ENCODE measurements around the gene SEMA4A.
"Not testable (repeated sequence)": the region's sequence is repeated elsewhere in the genome, so short reads cannot be mapped to it uniquely, and the experiment has no call there.

The SEMA4A gene

DNA sequence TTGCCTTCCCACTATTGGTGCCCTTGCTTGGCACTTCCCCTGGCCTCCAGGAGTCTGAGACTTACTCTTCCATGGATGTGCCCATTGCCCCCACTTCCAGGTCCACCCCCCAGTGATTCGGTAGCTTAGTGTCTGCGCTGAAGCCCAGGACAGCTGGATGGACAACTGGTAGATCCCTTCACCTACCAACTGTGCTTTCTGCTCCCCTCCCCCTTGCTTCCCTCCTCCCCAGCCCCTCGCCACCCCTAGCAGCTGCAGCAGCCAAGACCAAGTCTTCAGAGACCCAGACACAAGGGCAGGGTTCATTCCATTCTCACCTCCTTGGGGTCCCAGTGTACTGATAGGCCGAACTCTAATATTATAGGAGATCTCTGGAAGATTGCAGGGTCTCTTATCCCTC lies 31.9 kb upstream of the SEMA4A start:
- DNase-seq (ENCODE audit: low read depth) = no peak
- H3K4me3 ChIP-seq (ENCODE audit: low read depth, low read length) = no peak overlapping the region
- TF ChIP-seq, protein P1, sequence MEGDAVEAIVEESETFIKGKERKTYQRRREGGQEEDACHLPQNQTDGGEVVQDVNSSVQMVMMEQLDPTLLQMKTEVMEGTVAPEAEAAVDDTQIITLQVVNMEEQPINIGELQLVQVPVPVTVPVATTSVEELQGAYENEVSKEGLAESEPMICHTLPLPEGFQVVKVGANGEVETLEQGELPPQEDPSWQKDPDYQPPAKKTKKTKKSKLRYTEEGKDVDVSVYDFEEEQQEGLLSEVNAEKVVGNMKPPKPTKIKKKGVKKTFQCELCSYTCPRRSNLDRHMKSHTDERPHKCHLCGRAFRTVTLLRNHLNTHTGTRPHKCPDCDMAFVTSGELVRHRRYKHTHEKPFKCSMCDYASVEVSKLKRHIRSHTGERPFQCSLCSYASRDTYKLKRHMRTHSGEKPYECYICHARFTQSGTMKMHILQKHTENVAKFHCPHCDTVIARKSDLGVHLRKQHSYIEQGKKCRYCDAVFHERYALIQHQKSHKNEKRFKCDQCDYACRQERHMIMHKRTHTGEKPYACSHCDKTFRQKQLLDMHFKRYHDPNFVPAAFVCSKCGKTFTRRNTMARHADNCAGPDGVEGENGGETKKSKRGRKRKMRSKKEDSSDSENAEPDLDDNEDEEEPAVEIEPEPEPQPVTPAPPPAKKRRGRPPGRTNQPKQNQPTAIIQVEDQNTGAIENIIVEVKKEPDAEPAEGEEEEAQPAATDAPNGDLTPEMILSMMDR (IDR thresholded peaks at IDR 0.05; ENCODE audit: control insufficient read depth, extremely low read depth, insufficient read depth) = no peak

DNA sequence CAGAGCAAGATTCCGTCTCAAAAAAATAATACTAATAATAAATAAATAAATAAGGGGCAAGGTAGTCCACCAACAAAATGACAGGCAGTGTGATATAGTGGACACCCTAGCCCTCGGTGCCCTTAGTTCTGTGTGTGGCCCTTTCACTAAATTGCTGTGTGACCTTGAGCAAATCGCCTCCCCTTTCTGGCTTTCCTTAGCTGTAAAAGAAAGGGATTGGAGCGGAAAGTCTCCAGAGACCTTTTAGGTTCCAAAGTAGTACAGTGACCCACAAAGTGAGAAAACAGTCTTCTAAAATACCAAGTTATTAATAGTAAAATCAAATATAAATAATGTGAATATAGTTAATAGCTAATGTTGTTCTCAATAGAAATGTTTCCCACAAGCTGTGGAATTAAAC lies 31.3 kb upstream of the SEMA4A start:
- H3K4me3 ChIP-seq (ENCODE audit: low read depth, low read length) = no peak overlapping the region
- TF ChIP-seq, protein P1 (IDR thresholded peaks at IDR 0.05; ENCODE audit: control insufficient read depth, extremely low read depth, insufficient read depth) = no peak
- no peak for DNase-seq (ENCODE audit: low read depth)

GRCh38 chr1:156122519-156123355 lies 30.6 kb upstream of the SEMA4A start:
- TF ChIP-seq, protein P1 (IDR thresholded peaks at IDR 0.05; ENCODE audit: control insufficient read depth, extremely low read depth, insufficient read depth) = no peak
- peak; percentile 55 for DNase-seq (ENCODE audit: low read depth)
- no peak overlapping the region for H3K4me3 ChIP-seq (ENCODE audit: low read depth, low read length)

- no peak overlapping the region for H3K4me3 ChIP-seq (ENCODE audit: low read depth, low read length)
- TF ChIP-seq, protein P1 (IDR thresholded peaks at IDR 0.05; ENCODE audit: control insufficient read depth, extremely low read depth, insufficient read depth) = no peak
- DNase-seq (ENCODE audit: low read depth) = peak; percentile 84
These were observed 29.8 kb upstream of the SEMA4A start for GRCh38 chr1:156123356-156124196.

DNA sequence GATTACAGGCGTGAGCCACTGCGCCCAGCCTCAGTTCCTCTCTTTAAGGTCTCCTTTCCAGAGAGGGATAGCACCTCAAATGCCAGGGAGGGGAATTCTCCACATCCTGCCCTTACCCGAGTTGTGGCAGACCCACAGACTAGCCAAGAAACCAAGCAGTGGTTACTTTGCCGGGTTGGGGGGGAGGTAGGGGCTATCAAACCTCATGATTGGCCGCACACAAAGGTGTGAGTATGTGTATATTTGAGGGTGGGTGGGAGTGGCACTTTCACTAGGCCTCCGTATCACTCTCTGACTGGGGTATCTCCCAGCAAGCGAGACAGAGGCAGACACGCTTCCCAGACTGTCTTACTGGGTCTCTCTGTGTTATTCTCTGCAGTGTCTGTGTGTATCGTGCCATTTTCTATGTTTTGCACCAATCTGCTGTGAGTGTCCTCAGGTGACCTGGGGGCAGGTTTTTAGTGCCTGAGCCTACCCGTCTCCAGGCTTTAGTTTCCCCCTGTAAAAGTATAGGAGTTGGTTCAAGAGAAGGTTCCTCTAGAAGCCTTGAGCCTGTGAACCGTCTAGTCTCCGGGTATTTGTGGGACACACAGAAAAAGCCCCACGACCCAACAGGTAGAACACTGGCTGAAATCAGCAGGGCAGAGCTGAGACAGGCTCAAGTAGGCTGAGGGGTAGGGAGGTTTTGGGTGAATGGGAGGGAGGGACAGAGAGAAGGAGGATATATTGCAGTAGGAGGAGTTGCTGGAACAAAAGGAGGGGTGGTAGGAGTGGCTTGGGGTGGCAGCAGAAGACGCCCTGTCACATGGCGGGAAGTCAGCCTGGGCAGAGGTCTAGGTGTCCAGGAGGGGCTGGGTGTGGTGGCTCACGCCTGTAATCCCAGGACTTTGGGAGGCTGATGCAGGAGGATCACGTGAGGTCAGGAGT lies 28.6 kb upstream of the SEMA4A start:
- no peak overlapping the region for H3K4me3 ChIP-seq (ENCODE audit: low read depth, low read length)
- TF ChIP-seq, protein P1 (IDR thresholded peaks at IDR 0.05; ENCODE audit: control insufficient read depth, extremely low read depth, insufficient read depth) = no peak
- DNase-seq (ENCODE audit: low read depth) = no peak

GRCh38 chr1:156125544-156125943 lies 27.8 kb upstream of the SEMA4A start:
- not testable (repeated sequence) for DNase-seq (ENCODE audit: low read depth); H3K4me3 ChIP-seq (ENCODE audit: low read depth, low read length)

All from LNCaP clone FGC (cell line).